CD14-positive monocyte (primary cell): ENCODE data around the gene FRY. TPM values are rescaled to one million over a fixed set of nuclear protein-coding genes. Genes with fewer than 3 reads are reported as not detected.

Source experiments
- DNase-seq, 3 donors: peaks; one replicate each; pipeline ENCODE4 v3.0.0-alpha.2; 2011 to 2022
- H2AFZ ChIP-seq: 2 replicates; pipeline ENCODE4 v1.6.0; 2012; ENCODE audit warnings: mild to moderate bottlenecking, low read depth, low read length, inconsistent platforms; ENCODE audit not compliant: insufficient read depth, poor library complexity, severe bottlenecking
- H3K27ac ChIP-seq, 2 donors: 1 replicate in 1 of 2; 2 replicates in 1 of 2; pipeline ENCODE4 v1.5.1; 2012 to 2013; ENCODE audit warnings: low read length in 2 of 2, control low read depth in 1 of 2, inconsistent platforms in 1 of 2, low read depth in 1 of 2, mild to moderate bottlenecking in 1 of 2
- H3K27me3 ChIP-seq, 2 donors: one replicate each; pipeline versions ENCODE4 v1.6.0 to v1.6.1; 2011 to 2013; ENCODE audit warnings: low read length in 2 of 2; ENCODE audit not compliant: control insufficient read depth in 2 of 2, insufficient read depth in 2 of 2
- H3K36me3 ChIP-seq, 2 donors: replicated peaks in 1 of 2; 1 replicate in 1 of 2; 2 replicates in 1 of 2; pipeline versions ENCODE4 v1.5.1 to v1.6.1; 2012 to 2013; ENCODE audit warnings: low read length in 2 of 2, control low read depth in 1 of 2, inconsistent platforms in 1 of 2, mild to moderate bottlenecking in 1 of 2; ENCODE audit not compliant: insufficient read depth in 2 of 2, control insufficient read depth in 1 of 2
- H3K4me1 ChIP-seq, 2 donors: 1 replicate in 1 of 2; 2 replicates in 1 of 2; pipeline versions ENCODE4 v1.5.1 to v1.6.1; 2012 to 2013; ENCODE audit warnings: low read length in 2 of 2, control low read depth in 1 of 2, inconsistent platforms in 1 of 2, mild to moderate bottlenecking in 1 of 2, moderate library complexity in 1 of 2; ENCODE audit not compliant: insufficient read depth in 2 of 2, control insufficient read depth in 1 of 2
- H3K4me2 ChIP-seq: replicated peaks from 2 replicates; pipeline ENCODE3; 2012; ENCODE audit warnings: low read length, moderate library complexity, mild to moderate bottlenecking; ENCODE audit not compliant: poor library complexity, severe bottlenecking; ENCODE audit errors: extremely low read depth
- H3K4me3 ChIP-seq, 3 experiments: fragments of 200-600 bp in 1 of 3; sonication (generic) in 1 of 3; replicated peaks in 1 of 3; 1 replicate in 2 of 3; 2 replicates in 1 of 3; pipeline ENCODE4 v1.5.1; 2011 to 2013; ENCODE audit warnings: low read length in 3 of 3, mild to moderate bottlenecking in 3 of 3, control low read depth in 2 of 3, low read depth in 2 of 3, inconsistent platforms in 1 of 3, moderate library complexity in 1 of 3
- H3K79me2 ChIP-seq: 2 replicates; pipeline ENCODE4 v1.6.0; 2012; ENCODE audit warnings: mild to moderate bottlenecking, control low read depth, inconsistent platforms, low read length, moderate library complexity; ENCODE audit not compliant: insufficient read depth
- H3K9ac ChIP-seq: 2 replicates; pipeline ENCODE4 v1.6.0; 2017; ENCODE audit warnings: low read length, mild to moderate bottlenecking; ENCODE audit not compliant: insufficient read depth, poor library complexity, severe bottlenecking
- H3K9me3 ChIP-seq, 2 donors: replicated peaks in 1 of 2; 1 replicate in 1 of 2; 2 replicates in 1 of 2; pipeline versions ENCODE4 v1.5.1 to v1.6.1; 2012 to 2013; ENCODE audit warnings: low read length in 2 of 2, control low read depth in 1 of 2; ENCODE audit not compliant: control insufficient read depth in 1 of 2, insufficient read depth in 1 of 2
- H4K20me1 ChIP-seq: 2 replicates; pipeline ENCODE4 v1.6.0; 2012; ENCODE audit warnings: mild to moderate bottlenecking, low read length, control low read depth, moderate library complexity; ENCODE audit not compliant: insufficient read depth
- H3K27ac Mint-ChIP-seq, 7 donors: one replicate each; pipeline ENCODE4 v1.8.0; 2020; ENCODE audit warnings: mild to moderate bottlenecking in 7 of 7, mixed read lengths in 7 of 7, moderate library complexity in 6 of 7, inconsistent platforms in 2 of 7
- H3K27me3 Mint-ChIP-seq, 3 donors: one replicate each; pipeline ENCODE4 v1.8.0; 2021 to 2022; ENCODE audit warnings: low read depth in 3 of 3, mild to moderate bottlenecking in 3 of 3, mixed read lengths in 3 of 3, moderate library complexity in 3 of 3, inconsistent platforms in 1 of 3
- H3K36me3 Mint-ChIP-seq, 2 donors: one replicate each; pipeline ENCODE4 v1.8.0; 2020; ENCODE audit warnings: mixed read lengths in 2 of 2, inconsistent platforms in 1 of 2, mild to moderate bottlenecking in 1 of 2
- H3K4me1 Mint-ChIP-seq: one replicate; pipeline ENCODE4 v1.8.0; 2020; ENCODE audit warnings: mild to moderate bottlenecking, mixed read lengths
- H3K4me3 Mint-ChIP-seq, 2 donors: one replicate each; pipeline ENCODE4 v1.8.0; 2020; ENCODE audit warnings: mild to moderate bottlenecking in 2 of 2, mixed read lengths in 2 of 2, moderate library complexity in 1 of 2
- H3K9me3 Mint-ChIP-seq, 7 donors: one replicate each; pipeline ENCODE4 v1.8.0; 2020 to 2022; ENCODE audit warnings: mixed read lengths in 7 of 7, mild to moderate bottlenecking in 6 of 7, moderate library complexity in 6 of 7, inconsistent platforms in 2 of 7
- CTCF ChIP-seq: fragments of 200-600 bp; IDR thresholded peaks from one replicate; pipeline ENCODE4 v1.8.0; 2022; ENCODE audit warnings: antibody characterized with exemption, mild to moderate bottlenecking
- WGBS: methylation state at CpG from one replicate; pipeline ENCODE4 v1.1.5; 2013; ENCODE audit warnings: missing lambda C conversion rate; ENCODE audit not compliant: insufficient coverage; 5-methylcytosine and 5-hydroxymethylcytosine counted together
- intact Hi-C, 2 donors: fragments of 100-400 bp; cut with micrococcal nuclease; formaldehyde crosslinking; loops; one replicate each; pipeline versions ENCODE4 v1.15.0 to v1.15.1; 2023
- polyA plus RNA-seq, 3 donors: library from polyadenylated mRNA; depleted of rRNA in 1 of 3; unstranded in 2 of 3; stranded (reverse) in 1 of 3; fragments of 300-500 nt in 2 of 3; fragments of >200 nt in 1 of 3; fragmentation: Illumina TruSeq in 2 of 3; gene quantifications; 1 replicate in 2 of 3; 2 replicates in 1 of 3; pipeline ENCODE4 v1.2.3, GENCODE V29; 2012 to 2021

FRY gene
- polyA plus RNA-seq, 3 donors: 3.9 to 31.8 (median 5.0) TPM

GRCh38 chr13:32142115-32142514 is 110.5 kb downstream of the FRY start:
- Mint-ChIP-seq H3K9me3 (peaks cover 0 to 2% (median 0%) of the 10 kb centered on the region in 7 donors), H3K4me1 (peaks cover 2% of the 10 kb centered on the region), H3K27ac (no peak overlapping the region), H3K4me3 (no peak overlapping the region), H3K27me3 (no peaks in the 10 kb centered on the region), H3K36me3 (peaks cover 59 to 73% of the 10 kb centered on the region in 2 donors)
- no peak for TF ChIP-seq CTCF
- Histone ChIP-seq H3K79me2 (no peaks in the 10 kb centered on the region), H3K27me3 (no peaks in the 10 kb centered on the region), H3K9me3 (no peaks in the 10 kb centered on the region), H3K4me1 (no peaks in the 10 kb centered on the region), H4K20me1 (no peaks in the 10 kb centered on the region), H3K27ac (no peak overlapping the region), H3K4me2 (no peak overlapping the region), H3K4me3 (no peak overlapping the region), H3K36me3 (peaks cover 44 to 91% of the 10 kb centered on the region in 2 donors), H3K9ac (no peak overlapping the region), H2AFZ (no peak overlapping the region)
- intact Hi-C loops: no loop called here
- no CpG with 5 or more reads among the region's 1 CpG for WGBS
- DNase-seq: no peak

GRCh38 chr13:32142956-32143375 is 111.4 kb downstream of the FRY start:
- peak overlapping the region in 2 of 7 donors; percentile 44 to 58 for H3K27ac Mint-ChIP-seq
- no peaks in the 10 kb centered on the region for H3K79me2 ChIP-seq
- H3K4me1 ChIP-seq: no peaks in the 10 kb centered on the region
- no peak for TF ChIP-seq CTCF
- peaks cover 0 to 2% (median 0%) of the 10 kb centered on the region in 7 donors for H3K9me3 Mint-ChIP-seq
- H3K36me3 ChIP-seq: peaks cover 47 to 91% of the 10 kb centered on the region in 2 donors
- no peaks in the 10 kb centered on the region for H3K27me3 ChIP-seq
- H3K27me3 Mint-ChIP-seq: no peaks in the 10 kb centered on the region
- no peak overlapping the region for H3K4me2 ChIP-seq
- no peak overlapping the region for H3K27ac ChIP-seq
- no peak overlapping the region for H2AFZ ChIP-seq
- no peak overlapping the region for H3K4me3 ChIP-seq
- H3K9ac ChIP-seq: no peak overlapping the region
- H3K4me1 Mint-ChIP-seq: peaks cover 2% of the 10 kb centered on the region
- H3K9me3 ChIP-seq: no peaks in the 10 kb centered on the region
- no peaks in the 10 kb centered on the region for H4K20me1 ChIP-seq
- intact Hi-C loops: no loop called here
- H3K36me3 Mint-ChIP-seq: peaks cover 62 to 79% of the 10 kb centered on the region in 2 donors
- DNase-seq: no peak
- no peak overlapping the region for H3K4me3 Mint-ChIP-seq
